C4-2B (cell line): ENCODE measurements around the gene APCDD1.
"Not testable (repeated sequence)": the region's sequence is repeated elsewhere in the genome, so short reads cannot be mapped to it uniquely, and the experiment has no call there.

ENCODE experiments used
- CTCF ChIP-seq: fragments of 450-650 bp; conservative IDR thresholded peaks from 2 replicates; pipeline ENCODE4 v1.5.1; 2017; ENCODE audit warnings: mild to moderate bottlenecking
- ZFX ChIP-seq: fragments of 450-650 bp; IDR thresholded peaks from 2 replicates; pipeline ENCODE4 v1.6.1; 2017

GRCh38 chr18:10539124-10539523 is 84.7 kb downstream of the APCDD1 start:
- not testable (repeated sequence) for TF ChIP-seq CTCF, ZFX
